Nephron progenitor cell (in vitro differentiated cells): Measurements from ENCODE around the gene ST7.
A peak's percentile ranks its signal among the peaks of the same experiment; 100 is the strongest.

Source experiments
- DNase-seq: peaks from one replicate; pipeline ENCODE4 v3.0.0; 2021
- H3K27ac Mint-ChIP-seq: 2 replicates; pipeline ENCODE4 v1.8.0; 2021; ENCODE audit warnings: mild to moderate bottlenecking, moderate library complexity, mixed read lengths
- H3K27me3 Mint-ChIP-seq: 2 replicates; pipeline ENCODE4 v1.8.0; 2021; ENCODE audit warnings: mild to moderate bottlenecking, low read depth, mixed read lengths; ENCODE audit not compliant: poor library complexity
- H3K36me3 Mint-ChIP-seq: 2 replicates; pipeline ENCODE4 v1.8.0; 2021; ENCODE audit warnings: low read depth, mixed read lengths
- H3K4me1 Mint-ChIP-seq: 2 replicates; pipeline ENCODE4 v1.8.0; 2021; ENCODE audit warnings: mixed read lengths
- H3K4me3 Mint-ChIP-seq: 2 replicates; pipeline ENCODE4 v1.8.0; 2021; ENCODE audit warnings: mild to moderate bottlenecking, moderate library complexity, mixed read lengths
- H3K9me3 Mint-ChIP-seq: 2 replicates; pipeline ENCODE4 v1.8.0; 2021; ENCODE audit warnings: mild to moderate bottlenecking, moderate library complexity, mixed read lengths
- CTCF ChIP-seq: fragments of 200-600 bp; sonication (generic); IDR thresholded peaks from 2 replicates; pipeline ENCODE4 v1.5.0; 2021; ENCODE audit warnings: antibody characterized with exemption

Gene ST7

GRCh38 chr7:116918704-116919103 lies 34.6 kb upstream of the ST7 start:
- H3K36me3 Mint-ChIP-seq: peaks cover 66% of the 10 kb centered on the region
- no peak for TF ChIP-seq CTCF

GRCh38 chr7:116920359-116920758 lies 32.9 kb upstream of the ST7 start:
- Mint-ChIP-seq H3K27me3 (no peaks in the 10 kb centered on the region), H3K9me3 (peaks cover 4% of the 10 kb centered on the region), H3K27ac (peak overlapping the region; percentile 0), H3K36me3 (peaks cover 54% of the 10 kb centered on the region), H3K4me1 (peaks cover 5% of the 10 kb centered on the region), H3K4me3 (no peak overlapping the region)
- TF ChIP-seq CTCF: no peak
- DNase-seq: no peak

More at GRCh38 chr7:116918704-116919103, 34.6 kb upstream of the ST7 start:
- Mint-ChIP-seq H3K4me1 (no peaks in the 10 kb centered on the region), H3K27me3 (no peaks in the 10 kb centered on the region), H3K9me3 (peaks cover 4% of the 10 kb centered on the region), H3K4me3 (no peak overlapping the region), H3K27ac (no peak overlapping the region)
- no peak for DNase-seq

GRCh38 chr7:116922545-116922944 lies 30.8 kb upstream of the ST7 start:
- Mint-ChIP-seq H3K4me3 (no peak overlapping the region), H3K4me1 (peaks cover 5% of the 10 kb centered on the region), H3K36me3 (peaks cover 38% of the 10 kb centered on the region), H3K27ac (no peak overlapping the region), H3K27me3 (peaks cover 4% of the 10 kb centered on the region), H3K9me3 (peaks cover 4% of the 10 kb centered on the region)
- no peak for DNase-seq
- no peak for TF ChIP-seq CTCF

GRCh38 chr7:116924741-116925140 lies 28.6 kb upstream of the ST7 start:
- DNase-seq: no peak
- Mint-ChIP-seq H3K27ac (peak overlapping the region; percentile 71), H3K9me3 (no peaks in the 10 kb centered on the region), H3K36me3 (peaks cover 19% of the 10 kb centered on the region), H3K4me1 (peaks cover 5% of the 10 kb centered on the region), H3K4me3 (no peak overlapping the region), H3K27me3 (peaks cover 16% of the 10 kb centered on the region)
- TF ChIP-seq CTCF: no peak

GRCh38 chr7:116929021-116929420 lies 24.3 kb upstream of the ST7 start:
- no peak overlapping the region for H3K4me3 Mint-ChIP-seq
- H3K27ac Mint-ChIP-seq: no peak overlapping the region
- peaks cover 5% of the 10 kb centered on the region for H3K4me1 Mint-ChIP-seq
- no peaks in the 10 kb centered on the region for H3K9me3 Mint-ChIP-seq
- no peak for TF ChIP-seq CTCF
- DNase-seq: no peak
- H3K27me3 Mint-ChIP-seq: peaks cover 26% of the 10 kb centered on the region
- no peaks in the 10 kb centered on the region for H3K36me3 Mint-ChIP-seq
